DMS114 treated with DMSO at 0.1 percent for 48 hours (cell line): Measurements from ENCODE around the gene OBSCN.

ENCODE experiments used
- DNase-seq: peaks from one replicate; lab custom pipeline; 2025; ENCODE audit not compliant: unreplicated experiment; lab: John Stamatoyannopoulos, UW

The OBSCN gene

GRCh38 chr1:228350831-228351781 is 143.3 kb downstream of the OBSCN start:
- DNase-seq, result no peak

- no peak for DNase-seq
Measured at GRCh38 chr1:228351850-228352249, 144.0 kb downstream of the OBSCN start.

DNA sequence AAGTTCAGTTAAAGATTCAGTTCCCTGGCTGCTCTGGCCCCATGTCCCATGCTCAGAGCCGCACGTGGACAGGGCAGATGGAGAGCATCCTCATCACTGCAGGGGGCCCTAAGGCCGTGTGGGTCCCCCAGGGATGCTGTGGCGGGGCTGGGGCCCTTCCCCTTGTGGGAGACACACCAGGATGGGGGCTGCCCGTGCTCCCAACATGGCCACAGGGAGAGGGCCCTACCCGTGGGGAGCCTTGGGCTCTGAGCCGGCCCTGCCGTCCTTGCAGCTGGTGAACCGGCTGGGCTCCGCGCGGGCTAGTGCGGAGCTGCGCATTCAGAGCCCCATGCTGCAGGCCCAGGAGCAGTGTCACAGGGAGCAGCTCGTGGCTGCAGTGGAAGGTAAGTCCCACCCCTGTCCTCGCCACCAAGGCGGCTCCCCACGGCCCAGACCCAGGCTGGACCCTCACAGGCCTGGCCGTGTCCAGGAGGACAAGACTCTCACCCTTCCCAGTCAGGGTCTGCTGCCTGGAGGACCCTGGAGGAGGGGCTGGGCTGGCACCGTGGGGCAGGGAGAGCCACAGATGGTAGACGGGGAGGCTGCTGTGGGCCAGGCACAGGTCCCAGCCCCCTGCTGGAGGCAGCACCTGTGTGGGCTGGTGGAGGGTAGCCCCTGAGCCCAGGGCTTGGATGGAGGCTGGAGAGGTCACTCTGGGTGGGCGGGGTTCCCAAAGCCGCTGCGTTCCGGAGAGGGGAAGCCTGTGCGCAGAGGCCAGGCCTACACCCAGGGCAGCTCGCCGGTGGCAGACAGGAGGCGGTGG is 145.0 kb downstream of the OBSCN start:
- no peak for DNase-seq

DNA sequence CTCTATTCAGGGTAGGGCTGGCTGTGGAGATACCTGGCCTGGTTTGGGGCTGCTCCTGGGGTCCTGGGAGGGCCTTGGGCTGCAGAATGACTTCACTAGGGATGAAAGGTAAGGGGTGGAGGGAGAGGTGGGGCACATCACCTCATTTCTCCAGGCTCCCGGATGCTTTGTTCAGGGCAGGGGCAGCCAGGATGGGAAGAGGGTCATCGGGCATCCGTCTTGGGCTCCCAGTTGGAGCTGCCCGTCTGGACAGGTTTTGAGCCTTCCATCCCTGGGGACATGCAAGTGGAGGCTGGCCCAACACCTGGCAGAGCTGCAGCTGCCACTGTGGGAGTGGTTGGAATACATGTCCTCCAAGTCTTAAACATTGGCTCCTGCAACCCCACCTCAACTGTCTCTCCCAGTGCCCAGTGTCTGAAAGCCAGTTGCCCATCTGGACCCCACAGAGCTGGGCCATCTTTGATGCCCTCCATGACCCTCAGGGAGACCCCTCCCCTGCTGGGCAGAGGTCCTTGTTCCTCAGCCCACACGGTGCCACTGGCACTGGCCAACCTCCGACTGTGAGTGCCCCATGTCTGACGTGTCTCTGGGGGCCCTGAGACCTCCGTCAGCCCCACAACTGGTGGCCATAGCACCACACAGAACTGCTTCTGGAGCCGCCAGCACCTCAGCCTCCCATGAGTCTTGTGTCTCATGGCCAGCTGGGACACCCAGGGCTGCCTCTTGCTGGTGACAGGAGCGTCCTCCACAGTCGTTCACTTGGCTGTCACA is 145.9 kb downstream of the OBSCN start:
- DNase-seq, result no peak

- no peak for DNase-seq
Measured at GRCh38 chr1:228354390-228355320, 146.8 kb downstream of the OBSCN start.

DNA sequence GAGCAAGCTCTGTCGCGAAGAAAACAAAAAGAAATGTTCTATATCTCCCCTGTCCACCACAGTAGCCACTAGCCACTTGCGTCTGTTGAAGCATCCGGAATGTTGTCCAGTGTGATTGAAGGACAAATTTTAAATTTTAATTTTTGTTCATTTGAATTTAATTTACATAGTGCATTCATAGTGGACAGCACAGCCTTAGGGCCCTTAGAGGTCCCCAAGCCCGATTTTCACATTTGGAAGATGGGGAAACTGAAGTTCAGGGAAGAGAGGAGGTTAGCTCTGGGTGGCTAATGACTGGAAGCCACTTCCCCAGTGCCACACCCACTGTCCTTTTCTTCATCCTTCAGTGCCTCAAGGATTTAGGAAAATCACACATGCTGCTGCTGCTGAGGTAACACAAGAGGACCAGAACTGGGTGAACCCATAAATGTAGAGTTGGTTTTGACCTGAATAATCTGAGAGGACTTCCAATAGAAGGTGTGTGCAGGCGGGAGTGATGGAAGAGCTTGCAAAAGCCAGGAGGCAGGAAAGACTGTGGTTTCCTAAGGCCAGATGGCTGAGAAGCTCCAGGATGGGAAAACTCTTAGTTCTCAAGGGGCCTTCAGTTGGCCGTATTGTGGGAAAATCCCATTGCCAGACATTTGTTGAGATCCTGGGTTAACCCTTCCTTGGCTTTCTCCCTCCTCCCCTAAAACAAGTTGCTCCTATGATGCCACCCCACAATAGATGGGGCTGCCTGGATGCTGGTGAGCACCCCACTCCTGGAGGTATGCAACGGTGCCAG is 149.2 kb downstream of the OBSCN start:
- DNase-seq, result no peak

- DNase-seq, result no peak
Measured at GRCh38 chr1:228358039-228358763, 150.4 kb downstream of the OBSCN start.

DNA sequence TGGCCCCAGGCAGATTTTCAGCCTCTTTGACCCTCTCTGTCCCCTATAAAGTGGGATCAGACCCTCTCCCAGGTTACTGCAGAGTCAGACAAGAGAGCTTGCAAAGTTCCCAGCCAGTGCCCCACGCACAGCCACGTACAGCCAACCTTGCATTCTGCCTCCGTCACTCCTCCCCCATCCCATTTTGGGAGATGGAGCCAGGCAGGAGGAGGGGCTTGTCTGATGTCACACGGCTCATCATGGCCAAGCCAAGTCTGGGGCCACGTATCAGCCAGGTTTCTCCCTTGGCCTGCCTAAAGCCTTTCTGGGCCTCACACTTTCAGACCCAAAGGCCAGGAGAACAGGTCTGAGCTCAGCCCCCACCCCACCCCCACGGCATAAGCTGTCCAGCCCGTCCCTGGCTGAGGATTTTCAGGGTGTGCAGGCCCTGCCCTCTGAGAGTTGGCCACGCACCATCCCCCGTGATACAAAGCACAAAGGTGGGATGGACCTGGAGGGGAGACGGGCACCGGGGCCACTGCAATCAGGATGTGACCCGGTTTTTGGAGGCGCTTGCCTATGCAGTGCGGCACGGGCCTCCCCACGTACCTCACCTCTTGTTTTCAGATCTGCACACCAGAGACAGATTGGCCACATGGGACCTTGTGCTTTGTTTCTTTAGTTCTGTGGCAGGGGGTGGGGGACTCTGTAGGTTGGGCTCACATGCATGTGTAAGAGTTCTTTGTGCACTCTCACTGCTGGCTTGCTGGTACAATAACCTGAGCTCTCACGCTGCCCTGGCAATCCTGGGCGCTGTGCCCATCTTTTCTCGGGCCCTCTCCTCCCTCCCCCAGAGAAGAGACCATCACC is 151.1 kb downstream of the OBSCN start:
- DNase-seq, result no peak

DNA sequence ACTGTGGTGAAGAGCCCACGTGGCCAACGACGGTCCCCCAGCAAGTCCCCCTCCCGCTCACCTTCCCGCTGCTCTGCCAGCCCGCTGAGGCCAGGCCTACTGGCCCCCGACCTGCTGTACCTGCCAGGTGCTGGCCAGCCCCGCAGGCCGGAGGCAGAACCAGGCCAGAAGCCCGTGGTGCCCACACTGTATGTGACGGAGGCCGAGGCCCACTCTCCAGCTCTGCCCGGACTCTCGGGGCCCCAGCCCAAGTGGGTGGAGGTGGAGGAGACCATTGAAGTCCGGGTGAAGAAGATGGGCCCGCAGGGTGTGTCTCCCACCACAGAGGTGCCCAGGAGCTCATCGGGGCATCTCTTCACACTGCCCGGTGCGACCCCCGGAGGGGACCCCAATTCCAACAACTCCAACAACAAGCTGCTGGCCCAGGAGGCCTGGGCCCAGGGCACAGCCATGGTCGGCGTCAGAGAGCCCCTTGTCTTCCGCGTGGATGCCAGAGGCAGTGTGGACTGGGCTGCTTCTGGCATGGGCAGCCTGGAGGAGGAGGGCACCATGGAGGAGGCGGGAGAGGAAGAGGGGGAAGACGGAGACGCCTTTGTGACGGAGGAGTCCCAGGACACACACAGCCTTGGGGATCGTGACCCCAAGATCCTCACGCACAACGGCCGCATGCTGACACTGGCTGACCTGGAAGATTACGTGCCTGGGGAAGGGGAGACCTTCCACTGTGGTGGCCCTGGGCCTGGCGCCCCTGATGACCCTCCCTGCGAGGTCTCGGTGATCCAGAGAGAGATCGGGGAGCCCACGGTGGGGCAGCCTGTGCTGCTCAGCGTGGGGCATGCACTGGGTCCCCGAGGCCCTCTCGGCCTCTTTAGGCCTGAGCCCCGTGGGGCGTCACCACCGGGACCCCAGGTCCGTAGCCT is 152.0 kb downstream of the OBSCN start:
- DNase-seq, result no peak

DNA sequence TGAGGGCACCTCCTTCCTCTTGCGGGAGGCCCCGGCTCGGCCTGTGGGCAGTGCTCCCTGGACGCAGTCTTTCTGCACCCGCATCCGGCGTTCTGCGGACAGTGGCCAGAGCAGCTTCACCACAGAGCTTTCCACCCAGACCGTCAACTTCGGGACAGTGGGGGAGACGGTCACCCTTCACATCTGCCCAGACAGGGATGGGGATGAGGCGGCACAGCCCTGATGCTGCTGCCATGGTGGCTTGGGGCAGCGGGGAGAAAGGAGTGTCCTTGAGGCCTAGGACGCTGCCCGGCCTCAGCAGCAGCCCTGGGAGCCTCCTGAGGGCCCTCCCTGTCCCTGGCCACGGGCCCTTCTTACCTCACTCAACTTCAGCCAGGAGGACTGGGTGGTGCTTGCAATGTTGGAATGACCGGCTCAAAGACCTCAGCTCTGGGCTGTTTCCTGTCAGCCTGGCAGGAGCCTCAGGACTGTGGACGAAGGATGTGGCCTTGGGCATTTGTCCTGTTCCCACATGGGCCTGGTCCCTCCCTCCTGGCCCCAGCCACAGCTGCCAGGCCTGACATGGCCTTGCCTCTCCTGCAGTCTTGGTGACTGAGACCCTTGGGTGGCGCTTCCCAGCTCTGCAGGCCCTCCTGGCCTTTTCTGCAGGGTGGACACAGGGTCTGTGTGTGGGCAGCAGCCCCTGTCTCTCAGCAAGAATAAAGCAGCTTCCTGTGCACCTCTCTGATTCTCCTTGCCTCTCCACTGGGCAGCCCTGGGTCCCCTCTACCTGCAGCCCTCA is 152.9 kb downstream of the OBSCN start:
- no peak for DNase-seq

- no peak for DNase-seq
Measured at GRCh38 chr1:228361314-228362140, 153.7 kb downstream of the OBSCN start.

DNA sequence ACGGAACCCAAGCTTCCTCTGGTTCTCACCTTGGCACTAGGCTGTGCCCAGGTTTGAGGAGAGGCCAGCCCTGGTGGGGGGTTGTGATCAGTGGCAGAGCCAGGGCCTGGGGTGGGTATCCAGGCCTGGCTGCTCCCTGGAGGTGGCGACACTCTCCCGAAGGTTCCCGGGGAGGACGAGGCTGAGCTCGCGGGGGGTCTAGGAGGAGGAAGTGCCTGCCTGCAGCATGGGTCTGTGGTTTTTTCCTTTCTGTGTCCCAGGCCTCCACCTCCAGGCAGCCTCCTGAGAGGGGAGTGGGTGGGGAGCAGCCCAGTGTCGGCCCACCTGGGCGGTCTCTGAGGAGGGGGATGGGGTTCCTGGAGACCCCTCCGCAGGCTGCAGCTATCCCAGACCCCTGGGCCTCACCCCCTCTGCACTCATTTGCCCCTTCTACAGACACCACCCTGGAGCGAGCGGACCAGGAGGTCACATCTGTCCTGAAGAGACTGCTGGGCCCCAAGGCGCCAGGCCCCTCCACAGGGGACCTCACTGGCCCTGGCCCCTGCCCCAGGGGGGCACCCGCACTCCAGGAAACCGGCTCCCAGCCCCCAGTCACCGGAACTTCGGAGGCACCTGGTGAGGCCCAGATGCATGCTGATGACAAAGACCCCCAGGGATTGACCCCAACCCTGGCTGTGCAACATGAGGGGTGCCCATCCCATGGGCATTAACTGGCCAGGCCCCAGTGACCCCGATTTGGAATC is 154.5 kb downstream of the OBSCN start:
- no peak for DNase-seq

DNA sequence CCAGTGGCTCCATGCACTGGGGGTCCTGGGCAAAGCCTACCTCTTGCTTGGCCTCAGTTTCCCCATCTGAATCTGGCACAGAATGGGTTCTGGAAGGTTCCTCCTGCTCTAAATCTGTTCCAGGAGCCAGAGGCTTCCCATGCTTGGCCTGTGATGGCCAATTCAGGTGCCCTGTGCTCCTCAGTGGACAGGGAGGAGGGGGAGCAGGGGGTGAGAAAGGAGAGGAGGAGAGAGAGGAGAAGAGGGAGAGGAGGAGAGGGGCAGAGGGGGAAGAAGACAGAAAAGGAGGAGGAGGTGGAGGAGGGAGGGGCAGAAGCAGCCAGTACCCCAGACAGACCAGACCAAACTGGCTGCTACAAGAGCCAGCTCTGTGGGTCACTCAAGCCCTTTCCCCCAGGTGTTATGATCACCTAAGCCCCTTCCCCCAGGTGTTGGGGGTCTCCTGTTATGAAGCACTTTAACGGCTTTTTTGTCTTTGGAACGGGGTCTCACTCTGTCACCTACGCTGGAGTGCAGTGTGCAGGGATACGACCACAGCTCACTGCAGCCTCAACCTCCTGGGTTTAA is 155.1 kb downstream of the OBSCN start:
- DNase-seq, result no peak

DNA sequence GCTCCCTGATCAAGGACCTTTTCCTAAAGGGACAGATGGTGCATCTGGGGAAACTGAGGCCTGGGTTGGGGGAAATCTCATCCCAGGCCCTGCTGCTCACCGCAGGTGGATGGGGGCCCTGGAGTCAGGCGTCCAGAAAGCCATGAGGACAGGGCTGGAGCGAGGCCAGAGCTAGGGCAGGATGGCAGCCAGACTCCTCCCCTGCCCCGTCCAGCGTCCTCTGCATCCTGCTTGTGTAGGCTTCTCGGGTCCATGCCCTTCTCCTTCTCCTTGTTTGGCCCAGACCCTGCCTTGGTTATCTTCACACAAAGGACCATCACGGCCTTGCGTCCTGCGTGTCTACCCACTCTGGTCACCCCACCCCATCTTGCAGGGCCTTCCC is 155.8 kb downstream of the OBSCN start:
- no peak for DNase-seq
